ENCODE measurements around the gene FCGR2B.

DNA sequence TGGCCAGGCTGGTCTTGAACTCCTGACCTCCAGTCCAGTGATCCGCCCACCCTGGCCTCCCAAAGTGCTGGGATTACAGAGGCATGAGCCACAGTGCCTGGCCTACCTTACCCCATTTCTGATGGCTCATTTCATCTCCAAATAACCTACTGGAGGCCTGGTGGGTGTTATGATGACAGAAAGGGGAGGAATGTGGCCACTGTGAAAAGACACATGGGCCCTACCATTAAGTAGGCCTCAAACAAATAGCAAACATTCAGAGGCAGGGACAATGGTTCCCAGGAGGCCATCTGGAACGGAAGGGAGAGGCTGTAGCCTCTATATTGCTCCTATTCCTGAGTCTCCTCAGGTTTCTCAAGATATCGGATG lies 43.2 kb downstream of the FCGR2B start:
- TF ChIP-seq, protein P1, sequence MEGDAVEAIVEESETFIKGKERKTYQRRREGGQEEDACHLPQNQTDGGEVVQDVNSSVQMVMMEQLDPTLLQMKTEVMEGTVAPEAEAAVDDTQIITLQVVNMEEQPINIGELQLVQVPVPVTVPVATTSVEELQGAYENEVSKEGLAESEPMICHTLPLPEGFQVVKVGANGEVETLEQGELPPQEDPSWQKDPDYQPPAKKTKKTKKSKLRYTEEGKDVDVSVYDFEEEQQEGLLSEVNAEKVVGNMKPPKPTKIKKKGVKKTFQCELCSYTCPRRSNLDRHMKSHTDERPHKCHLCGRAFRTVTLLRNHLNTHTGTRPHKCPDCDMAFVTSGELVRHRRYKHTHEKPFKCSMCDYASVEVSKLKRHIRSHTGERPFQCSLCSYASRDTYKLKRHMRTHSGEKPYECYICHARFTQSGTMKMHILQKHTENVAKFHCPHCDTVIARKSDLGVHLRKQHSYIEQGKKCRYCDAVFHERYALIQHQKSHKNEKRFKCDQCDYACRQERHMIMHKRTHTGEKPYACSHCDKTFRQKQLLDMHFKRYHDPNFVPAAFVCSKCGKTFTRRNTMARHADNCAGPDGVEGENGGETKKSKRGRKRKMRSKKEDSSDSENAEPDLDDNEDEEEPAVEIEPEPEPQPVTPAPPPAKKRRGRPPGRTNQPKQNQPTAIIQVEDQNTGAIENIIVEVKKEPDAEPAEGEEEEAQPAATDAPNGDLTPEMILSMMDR (IDR thresholded peaks at IDR 0.05 in 4 of 5, conservative IDR thresholded peaks at IDR 0.05 in 1 of 5) = no peak
- no peak for TF ChIP-seq POLR2A (IDR thresholded peaks at IDR 0.05)
